HEK293T (cell line): ENCODE data around the gene ZNF273.

Source experiments
- CTCF ChIA-PET: fragments of 350-600 bp; formaldehyde crosslinking; extraction: SDS; loops from one replicate; lab custom pipeline; 2021; ENCODE audit warnings: antibody characterized with exemption, inconsistent platforms; lab: Yijun Ruan, JAX
- POLR2A ChIA-PET: fragments of 350-600 bp; formaldehyde crosslinking; extraction: SDS; loops from one replicate; lab custom pipeline; 2020; ENCODE audit warnings: antibody characterized with exemption, inconsistent platforms; lab: Yijun Ruan, JAX
- DNase-seq: peaks from one replicate; pipeline ENCODE4 v3.0.0; 2012; ENCODE audit warnings: mixed read lengths; ENCODE audit errors: extremely low spot score
- ARNT ChIP-seq: fragments of 450-650 bp; IDR thresholded peaks from 2 replicates; pipeline ENCODE4 v1.6.1; 2017; ENCODE audit warnings: mild to moderate bottlenecking
- BHLHE40 ChIP-seq: fragments of 450-650 bp; IDR thresholded peaks from 2 replicates; pipeline ENCODE4 v1.6.1; 2016; ENCODE audit warnings: mild to moderate bottlenecking, moderate library complexity, borderline replicate concordance
- CTBP1 ChIP-seq: fragments of 450-650 bp; IDR thresholded peaks from 2 replicates; pipeline ENCODE4 v1.6.1; 2016; ENCODE audit warnings: borderline replicate concordance
- ELF4 ChIP-seq: fragments of 450-650 bp; IDR thresholded peaks from 2 replicates; pipeline ENCODE4 v1.6.1; 2017; ENCODE audit warnings: antibody characterized with exemption
- FOXA1 ChIP-seq: fragments of 450-650 bp; IDR thresholded peaks from 2 replicates; pipeline ENCODE4 v1.6.1; 2016; ENCODE audit warnings: mild to moderate bottlenecking
- FOXK2 ChIP-seq: fragments of 450-650 bp; IDR thresholded peaks from 2 replicates; pipeline ENCODE4 v1.6.1; 2016; ENCODE audit warnings: mild to moderate bottlenecking
- FOXM1 ChIP-seq: fragments of 450-650 bp; IDR thresholded peaks from 2 replicates; pipeline ENCODE4 v1.6.1; 2017; ENCODE audit warnings: mild to moderate bottlenecking, borderline replicate concordance
- HDGF ChIP-seq: fragments of 450-650 bp; IDR thresholded peaks from 2 replicates; pipeline ENCODE4 v1.6.1; 2017; ENCODE audit warnings: antibody characterized with exemption, borderline replicate concordance
- L3MBTL2 ChIP-seq: fragments of 450-650 bp; conservative IDR thresholded peaks from 2 replicates; pipeline ENCODE4 v1.6.1; 2016; ENCODE audit warnings: mild to moderate bottlenecking
- LEF1 ChIP-seq: fragments of 450-650 bp; IDR thresholded peaks from 2 replicates; pipeline ENCODE4 v1.6.1; 2017; ENCODE audit warnings: mild to moderate bottlenecking, borderline replicate concordance
- NFRKB ChIP-seq: fragments of 450-650 bp; IDR thresholded peaks from 2 replicates; pipeline ENCODE4 v1.6.1; 2016; ENCODE audit warnings: mild to moderate bottlenecking, moderate library complexity
- SP1 ChIP-seq: fragments of 450-650 bp; IDR thresholded peaks from 2 replicates; pipeline ENCODE4 v1.6.1; 2017
- SUZ12 ChIP-seq: fragments of 450-650 bp; IDR thresholded peaks from 2 replicates; pipeline ENCODE4 v1.6.1; 2016; ENCODE audit warnings: mild to moderate bottlenecking
- TARDBP ChIP-seq: fragments of 450-650 bp; IDR thresholded peaks from 2 replicates; pipeline ENCODE4 v1.6.1; 2016
- ZNF384 ChIP-seq: fragments of 450-650 bp; IDR thresholded peaks from 2 replicates; pipeline ENCODE4 v1.6.1; 2016
- TF ChIP-seq, protein P1 (sequence below): fragments of 450-650 bp; IDR thresholded peaks from 2 replicates; pipeline ENCODE4 v1.6.1; 2016

The ZNF273 gene

DNA sequence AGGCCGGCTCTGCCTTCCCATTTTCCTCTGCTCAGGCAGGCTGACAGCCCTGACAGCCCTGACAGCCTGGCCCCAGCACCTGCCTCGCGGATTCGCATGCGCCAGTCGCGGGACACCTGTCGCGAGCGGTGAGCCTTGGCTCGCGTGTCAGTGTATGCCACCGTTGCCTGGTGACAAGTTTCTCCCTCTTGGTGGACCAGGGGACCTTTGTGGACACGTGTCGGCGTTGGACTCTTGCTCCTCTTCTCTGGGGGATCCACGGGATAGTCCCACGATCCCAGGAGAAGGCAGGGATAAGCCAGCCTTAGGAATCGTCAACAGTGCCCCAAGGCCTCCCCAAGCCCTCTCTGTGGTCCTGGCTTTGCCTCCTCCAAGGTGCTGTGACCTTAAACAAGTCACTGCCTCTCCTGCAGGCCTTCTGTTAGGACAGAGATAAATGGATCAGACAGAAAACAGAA, 18.1 kb upstream of the ZNF273 start:
- ChIA-PET CTCF (no interaction called here), POLR2A (no interaction called here)
- TF ChIP-seq ZNF384, result no peak
- TF ChIP-seq BHLHE40, result no peak
- no peak for TF ChIP-seq LEF1
- TF ChIP-seq L3MBTL2, result no peak
- TF ChIP-seq ARNT, result no peak
- TF ChIP-seq ELF4, result no peak
- TF ChIP-seq, protein P1, sequence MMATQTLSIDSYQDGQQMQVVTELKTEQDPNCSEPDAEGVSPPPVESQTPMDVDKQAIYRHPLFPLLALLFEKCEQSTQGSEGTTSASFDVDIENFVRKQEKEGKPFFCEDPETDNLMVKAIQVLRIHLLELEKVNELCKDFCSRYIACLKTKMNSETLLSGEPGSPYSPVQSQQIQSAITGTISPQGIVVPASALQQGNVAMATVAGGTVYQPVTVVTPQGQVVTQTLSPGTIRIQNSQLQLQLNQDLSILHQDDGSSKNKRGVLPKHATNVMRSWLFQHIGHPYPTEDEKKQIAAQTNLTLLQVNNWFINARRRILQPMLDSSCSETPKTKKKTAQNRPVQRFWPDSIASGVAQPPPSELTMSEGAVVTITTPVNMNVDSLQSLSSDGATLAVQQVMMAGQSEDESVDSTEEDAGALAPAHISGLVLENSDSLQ, result no peak
- no peak for TF ChIP-seq SP1
- TF ChIP-seq HDGF, result no peak
- no peak for TF ChIP-seq SUZ12
- no peak for TF ChIP-seq CTBP1
- TF ChIP-seq NFRKB, result no peak
- TF ChIP-seq FOXM1, result no peak
- no peak for TF ChIP-seq FOXA1
- DNase-seq, result no peak

GRCh38 chr7:64885520-64886240, 17.4 kb upstream of the ZNF273 start:
- no peak for DNase-seq
- POLR2A ChIA-PET, result no interaction called here
- no peak for TF ChIP-seq TARDBP
- no peak for TF ChIP-seq LEF1
- TF ChIP-seq, protein P1, result no peak
- no peak for TF ChIP-seq L3MBTL2
- no peak for TF ChIP-seq BHLHE40
- no peak for TF ChIP-seq ZNF384
- TF ChIP-seq CTBP1, result no peak
- TF ChIP-seq HDGF, result no peak
- TF ChIP-seq FOXA1, result no peak
- TF ChIP-seq SUZ12, result no peak
- TF ChIP-seq FOXM1, result no peak
- TF ChIP-seq ELF4, result no peak
- no peak for TF ChIP-seq FOXK2
- CTCF ChIA-PET, result no interaction called here

DNA sequence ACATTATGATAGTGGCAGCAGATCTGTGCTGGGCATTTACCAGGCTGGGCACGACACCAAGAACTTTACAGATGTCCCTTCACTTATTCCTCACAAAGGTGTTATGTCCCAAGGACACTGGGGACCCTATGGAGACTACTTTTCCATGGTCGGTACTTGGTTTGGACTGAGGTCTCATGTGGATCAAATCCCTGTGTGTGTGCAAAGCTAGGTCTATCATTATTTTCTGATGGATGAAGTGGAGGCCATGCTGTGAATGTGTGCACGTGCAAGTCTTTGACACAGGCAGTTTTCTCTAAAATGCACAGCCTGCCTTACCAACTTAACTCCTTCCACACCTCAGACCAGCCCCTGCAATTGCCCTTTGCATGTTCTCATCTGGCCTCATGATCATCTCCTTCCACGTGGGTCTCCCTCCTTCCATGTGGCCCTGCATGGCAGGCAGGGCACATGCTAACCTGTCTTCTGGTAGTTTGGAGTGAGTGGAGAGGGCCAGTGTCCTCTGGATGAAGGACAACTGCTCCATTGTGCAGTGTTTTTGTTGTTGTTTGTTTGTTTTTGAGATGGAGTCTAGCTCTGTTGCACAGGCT, 16.0 kb upstream of the ZNF273 start:
- CTCF ChIA-PET, result no interaction called here
- TF ChIP-seq HDGF (no peak), SUZ12 (no peak), LEF1 (no peak), ARNT (no peak), FOXM1 (no peak), FOXK2 (no peak), FOXA1 (no peak), ELF4 (no peak), NFRKB (no peak), SP1 (no peak), CTBP1 (no peak), L3MBTL2 (no peak), ZNF384 (no peak)
- TF ChIP-seq, protein P1, result no peak
- DNase-seq, result no peak
- POLR2A ChIA-PET, result no interaction called here

DNA sequence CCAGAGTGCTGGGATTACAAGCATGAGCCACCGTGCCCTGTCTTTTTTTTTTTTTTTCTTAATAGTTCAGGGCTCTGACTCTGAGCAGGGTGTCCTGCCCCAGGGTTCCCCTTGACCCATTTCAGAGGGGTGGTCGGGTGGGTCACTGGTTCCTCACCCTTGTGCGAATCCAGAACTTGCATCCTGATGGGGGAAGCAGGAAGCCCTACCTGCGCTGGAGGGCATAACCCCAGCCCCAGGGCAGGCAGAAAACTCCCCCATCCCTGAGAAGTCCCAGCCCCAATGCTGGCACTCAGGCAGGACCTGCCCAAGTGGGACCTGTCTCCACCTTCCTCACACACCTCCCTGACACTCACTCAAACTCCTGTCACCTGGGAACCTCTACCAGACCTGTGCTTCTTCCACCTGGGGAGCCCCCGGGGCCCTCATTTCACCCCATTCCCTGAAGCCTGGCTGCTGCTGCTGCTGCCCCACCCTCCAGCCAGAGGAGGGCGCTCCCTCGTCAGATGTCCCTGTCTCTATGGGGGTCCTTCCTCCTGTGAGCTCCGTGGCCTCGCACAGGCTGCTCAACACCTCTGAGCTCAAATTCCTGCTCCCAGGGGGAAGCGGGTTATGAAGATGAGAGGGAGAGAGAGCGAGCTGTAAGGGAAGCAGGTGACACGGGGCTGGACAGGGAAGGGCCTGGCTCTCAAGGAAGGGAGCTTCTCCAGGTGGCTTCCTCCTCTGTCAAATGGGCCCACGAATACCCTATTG, 15.1 kb upstream of the ZNF273 start:
- TF ChIP-seq CTBP1 (no peak), ZNF384 (no peak), SUZ12 (no peak), L3MBTL2 (no peak)
- POLR2A ChIA-PET, result no interaction called here
- no peak for DNase-seq
- CTCF ChIA-PET, result no interaction called here

- DNase-seq, result no peak
- CTCF ChIA-PET, result no interaction called here
- TF ChIP-seq ELF4, result no peak
- no peak for TF ChIP-seq HDGF
- no peak for TF ChIP-seq ARNT
- TF ChIP-seq CTBP1, result no peak
- TF ChIP-seq BHLHE40, result no peak
- TF ChIP-seq L3MBTL2, result no peak
- TF ChIP-seq NFRKB, result no peak
- TF ChIP-seq FOXM1, result no peak
- no peak for TF ChIP-seq LEF1
- TF ChIP-seq TARDBP, result no peak
- TF ChIP-seq, protein P1, result no peak
- no peak for TF ChIP-seq ZNF384
- no peak for TF ChIP-seq FOXK2
- no peak for TF ChIP-seq SP1
- no peak for TF ChIP-seq SUZ12
- TF ChIP-seq FOXA1, result no peak
- POLR2A ChIA-PET, result no interaction called here
Measured at GRCh38 chr7:64888561-64888900, 14.5 kb upstream of the ZNF273 start.
